Fibroblast of lung (primary cell): ENCODE results near the gene SLC22A23. TPM values are rescaled to one million over a fixed set of nuclear protein-coding genes. Genes with fewer than 3 reads are reported as not detected.

ENCODE experiments used
- DNase-seq, 2 donors: peaks; one replicate each; pipeline versions ENCODE4 v3.0.0 to v3.0.0-alpha.2; 2010; ENCODE audit warnings: low read depth in 2 of 2
- H2AFZ ChIP-seq: 2 replicates; pipeline ENCODE4 v1.5.1; 2012; ENCODE audit warnings: low read length, control low read depth, inconsistent platforms
- H3K27ac ChIP-seq: 2 replicates; pipeline ENCODE4 v1.5.1; 2011; ENCODE audit warnings: low read length, control low read depth; ENCODE audit not compliant: insufficient read depth
- H3K27me3 ChIP-seq: 2 replicates; pipeline ENCODE4 v1.5.1; 2011; ENCODE audit warnings: mild to moderate bottlenecking, low read length; ENCODE audit not compliant: control insufficient read depth, insufficient read depth
- H3K36me3 ChIP-seq: 2 replicates; pipeline ENCODE4 v1.5.1; 2011; ENCODE audit warnings: low read length; ENCODE audit not compliant: control insufficient read depth, insufficient read depth
- H3K4me1 ChIP-seq: 2 replicates; pipeline ENCODE4 v1.5.1; 2011; ENCODE audit warnings: low read length; ENCODE audit not compliant: control insufficient read depth, insufficient read depth; ENCODE audit errors: extremely low read depth
- H3K4me2 ChIP-seq: 2 replicates; pipeline ENCODE4 v1.5.1; 2011; ENCODE audit warnings: low read length, control low read depth; ENCODE audit not compliant: insufficient read depth; ENCODE audit errors: extremely low read depth
- H3K4me3 ChIP-seq, 4 experiments: fragments of 200-600 bp in 1 of 4; sonication (generic) in 1 of 4; replicated peaks in 1 of 4; 2 replicates each; pipeline ENCODE4 v1.5.1; 2011 to 2016; ENCODE audit warnings: low read length in 4 of 4, low read depth in 3 of 4, mild to moderate bottlenecking in 3 of 4, control low read depth in 2 of 4, inconsistent platforms in 1 of 4, mixed read lengths in 1 of 4; ENCODE audit not compliant: insufficient read depth in 1 of 4; ENCODE audit errors: control extremely low read depth in 1 of 4
- H3K79me2 ChIP-seq: 2 replicates; pipeline ENCODE4 v1.5.1; 2012; ENCODE audit warnings: mild to moderate bottlenecking, low read length, inconsistent platforms; ENCODE audit not compliant: control insufficient read depth, insufficient read depth
- H3K9ac ChIP-seq: 2 replicates; pipeline ENCODE4 v1.5.1; 2011; ENCODE audit warnings: mild to moderate bottlenecking, low read length, control low read depth; ENCODE audit not compliant: insufficient read depth
- H3K9me3 ChIP-seq: 2 replicates; pipeline ENCODE4 v1.5.1; 2012; ENCODE audit warnings: low read depth, low read length; ENCODE audit not compliant: control insufficient read depth, insufficient read depth
- H4K20me1 ChIP-seq: 2 replicates; pipeline ENCODE4 v1.5.1; 2011; ENCODE audit warnings: low read length; ENCODE audit not compliant: control insufficient read depth, insufficient read depth; ENCODE audit errors: extremely low read depth
- EZH2 ChIP-seq: IDR thresholded peaks from 2 replicates; pipeline ENCODE4 v1.5.1; 2012; ENCODE audit warnings: low read length, control low read depth, mild to moderate bottlenecking; ENCODE audit errors: missing control alignments
- polyA plus RNA-seq, 2 donors: library from polyadenylated mRNA; depleted of rRNA in 1 of 2; stranded (reverse) in 1 of 2; unstranded in 1 of 2; fragments of >200 nt; gene quantifications; 2 replicates each; pipeline ENCODE4 v1.2.1, GENCODE V29; 2011 to 2012; ENCODE audit warnings: missing spikeins in 1 of 2
- total RNA-seq: library from RNA; depleted of rRNA; stranded (reverse); fragments of >200 nt; gene quantifications from 2 replicates; pipeline ENCODE4 v1.2.1, GENCODE V29; 2014
- TF ChIP-seq, protein P1 (sequence below), 2 donors: IDR thresholded peaks in 1 of 2; conservative IDR thresholded peaks in 1 of 2; 1 replicate in 1 of 2; 2 replicates in 1 of 2; pipeline ENCODE4 v1.5.1; 2011 to 2012; ENCODE audit warnings: low read length in 2 of 2, control low read depth in 1 of 2, inconsistent platforms in 1 of 2, low read depth in 1 of 2, mild to moderate bottlenecking in 1 of 2

The SLC22A23 gene
- total and polyA plus RNA-seq, 2 donors (not counting 1 experiment from before 2014, with no cell fraction given): 0.37 to 3.0 TPM

DNA sequence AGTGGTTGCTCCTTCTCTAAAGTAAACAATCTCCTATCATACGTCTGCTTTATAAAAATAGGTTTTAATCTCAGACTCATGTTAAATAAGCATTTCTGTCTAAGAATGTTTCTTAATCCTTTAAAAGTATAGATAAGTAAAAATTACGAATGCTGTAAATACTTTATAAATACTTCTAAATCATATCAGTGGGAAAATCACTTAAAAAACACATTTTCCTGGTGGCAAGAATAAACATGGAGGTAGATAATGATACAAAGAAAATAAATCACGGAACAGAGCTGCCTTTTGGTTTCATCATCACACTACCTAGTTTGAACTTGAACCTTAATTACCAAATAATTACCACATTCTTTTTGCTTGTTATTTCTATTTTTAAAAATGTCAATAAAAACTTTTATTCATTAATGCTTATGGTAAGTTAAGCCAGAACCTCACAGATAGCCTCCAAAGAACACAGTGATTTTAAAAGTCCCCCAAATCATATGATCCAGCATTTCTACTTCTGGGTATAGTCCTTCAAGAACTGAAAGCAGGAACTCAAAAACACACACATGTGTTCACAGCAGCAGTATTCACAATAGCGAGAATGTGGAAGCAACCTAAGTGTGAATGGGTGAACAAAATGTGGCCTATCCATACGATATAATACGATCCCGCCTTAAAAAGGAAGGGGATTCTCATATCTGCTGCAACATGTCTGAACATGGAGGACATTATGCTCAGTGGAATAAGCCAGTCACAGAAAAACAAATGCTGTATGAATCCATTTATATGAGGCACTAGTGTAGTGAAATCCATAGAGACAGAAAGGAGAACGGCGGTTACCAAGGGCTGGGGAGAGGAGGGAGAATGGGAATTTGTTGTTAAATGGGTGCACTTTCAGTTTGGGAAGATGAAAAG, 72.4 kb downstream of the SLC22A23 start:
- DNase-seq: no peak
- Histone ChIP-seq H3K4me1 (no peaks in the 10 kb centered on the region), H3K9ac (no peak overlapping the region), H2AFZ (no peak overlapping the region), H3K27me3 (no peaks in the 10 kb centered on the region), H4K20me1 (no peaks in the 10 kb centered on the region), H3K4me3 (no peak overlapping the region), H3K79me2 (no peaks in the 10 kb centered on the region), H3K36me3 (no peaks in the 10 kb centered on the region), H3K9me3 (no peaks in the 10 kb centered on the region), H3K4me2 (no peak overlapping the region), H3K27ac (no peak overlapping the region)
- TF ChIP-seq EZH2: no peak

DNA sequence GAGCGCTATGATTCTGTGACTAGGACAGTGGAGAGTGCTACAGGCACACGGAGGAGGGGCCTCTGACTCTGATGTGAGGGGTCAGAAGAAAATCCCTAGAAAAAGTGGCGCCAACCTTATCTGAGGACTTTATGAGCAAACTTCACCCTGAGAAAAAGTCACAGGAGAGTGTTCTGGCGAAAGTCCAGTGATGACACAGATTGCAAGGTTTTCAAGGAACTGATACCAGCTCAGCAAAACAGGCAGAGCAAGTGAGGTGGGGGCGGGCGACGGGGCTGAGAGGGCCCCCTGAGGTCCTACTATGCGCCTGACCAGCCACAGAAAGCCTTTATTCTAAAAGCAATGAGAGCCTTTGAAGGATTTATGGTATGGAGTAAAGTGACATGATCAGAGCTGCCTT, 73.3 kb downstream of the SLC22A23 start:
- no peak overlapping the region for H3K27ac ChIP-seq
- H4K20me1 ChIP-seq: no peaks in the 10 kb centered on the region
- no peak overlapping the region for H2AFZ ChIP-seq
- H3K79me2 ChIP-seq: no peaks in the 10 kb centered on the region
- H3K4me1 ChIP-seq: no peaks in the 10 kb centered on the region
- H3K4me2 ChIP-seq: no peak overlapping the region
- H3K9me3 ChIP-seq: no peaks in the 10 kb centered on the region
- no peak overlapping the region for H3K4me3 ChIP-seq
- TF ChIP-seq, protein P1, sequence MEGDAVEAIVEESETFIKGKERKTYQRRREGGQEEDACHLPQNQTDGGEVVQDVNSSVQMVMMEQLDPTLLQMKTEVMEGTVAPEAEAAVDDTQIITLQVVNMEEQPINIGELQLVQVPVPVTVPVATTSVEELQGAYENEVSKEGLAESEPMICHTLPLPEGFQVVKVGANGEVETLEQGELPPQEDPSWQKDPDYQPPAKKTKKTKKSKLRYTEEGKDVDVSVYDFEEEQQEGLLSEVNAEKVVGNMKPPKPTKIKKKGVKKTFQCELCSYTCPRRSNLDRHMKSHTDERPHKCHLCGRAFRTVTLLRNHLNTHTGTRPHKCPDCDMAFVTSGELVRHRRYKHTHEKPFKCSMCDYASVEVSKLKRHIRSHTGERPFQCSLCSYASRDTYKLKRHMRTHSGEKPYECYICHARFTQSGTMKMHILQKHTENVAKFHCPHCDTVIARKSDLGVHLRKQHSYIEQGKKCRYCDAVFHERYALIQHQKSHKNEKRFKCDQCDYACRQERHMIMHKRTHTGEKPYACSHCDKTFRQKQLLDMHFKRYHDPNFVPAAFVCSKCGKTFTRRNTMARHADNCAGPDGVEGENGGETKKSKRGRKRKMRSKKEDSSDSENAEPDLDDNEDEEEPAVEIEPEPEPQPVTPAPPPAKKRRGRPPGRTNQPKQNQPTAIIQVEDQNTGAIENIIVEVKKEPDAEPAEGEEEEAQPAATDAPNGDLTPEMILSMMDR (conservative IDR thresholded peaks at IDR 0.05 in 1 of 2, IDR thresholded peaks at IDR 0.05 in 1 of 2; ENCODE audit: low read depth in 1 of 2, low read length in 2 of 2): no peak
- no peak for TF ChIP-seq EZH2
- no peak overlapping the region for H3K9ac ChIP-seq
- H3K36me3 ChIP-seq: no peaks in the 10 kb centered on the region
- peak; percentile 41 to 68 for DNase-seq
- no peaks in the 10 kb centered on the region for H3K27me3 ChIP-seq

DNA sequence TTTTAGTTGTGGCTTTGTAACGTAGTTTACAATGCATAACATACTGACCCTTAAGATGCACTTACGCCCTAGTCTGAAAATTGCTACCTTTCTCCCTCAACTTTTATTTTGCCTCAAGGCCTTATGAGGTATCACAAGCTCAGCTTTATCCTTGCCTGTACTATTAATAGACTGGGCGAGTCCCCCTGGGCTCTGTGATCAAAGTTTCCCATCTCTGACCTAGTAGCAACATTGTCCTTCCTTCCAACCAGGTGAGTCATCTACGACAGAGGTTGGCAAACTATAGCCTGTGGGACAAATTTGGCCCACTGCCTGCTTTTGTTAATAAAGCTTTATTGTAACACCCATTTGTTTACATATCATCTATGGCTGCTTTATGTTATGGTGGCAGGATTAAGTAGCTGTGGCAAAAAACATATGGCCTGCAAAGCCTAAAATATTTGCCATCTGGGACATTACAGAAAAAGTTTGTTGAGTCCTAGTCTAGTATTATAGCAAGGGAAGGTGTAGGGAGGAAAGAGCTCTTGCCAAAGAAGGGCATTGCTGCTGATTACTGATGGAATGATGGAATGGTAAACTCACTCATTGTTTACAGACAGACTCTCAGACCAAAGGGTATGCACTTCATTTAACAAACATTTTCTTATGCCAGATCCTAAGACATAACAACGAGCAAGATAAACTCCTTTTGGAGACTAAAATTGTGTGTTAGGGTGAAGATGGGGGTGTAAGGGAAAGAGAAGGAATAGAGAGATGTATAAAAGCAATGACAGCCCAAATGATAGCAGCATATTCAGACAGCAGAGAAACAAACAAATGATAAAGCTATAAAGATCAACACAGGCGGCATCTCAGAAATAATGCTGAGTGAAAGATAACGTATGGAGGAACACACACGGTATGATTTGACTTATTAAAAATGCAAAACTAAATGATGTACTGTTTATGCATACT, 74.2 kb downstream of the SLC22A23 start:
- no peak overlapping the region for H3K4me2 ChIP-seq
- no peaks in the 10 kb centered on the region for H3K36me3 ChIP-seq
- H3K79me2 ChIP-seq: no peaks in the 10 kb centered on the region
- no peaks in the 10 kb centered on the region for H3K27me3 ChIP-seq
- no peaks in the 10 kb centered on the region for H4K20me1 ChIP-seq
- no peaks in the 10 kb centered on the region for H3K4me1 ChIP-seq
- H2AFZ ChIP-seq: no peak overlapping the region
- peak in 1 of 2 donors; percentile 37 for DNase-seq
- TF ChIP-seq, protein P1 (conservative IDR thresholded peaks at IDR 0.05 in 1 of 2, IDR thresholded peaks at IDR 0.05 in 1 of 2; ENCODE audit: low read depth in 1 of 2, low read length in 2 of 2): no peak
- TF ChIP-seq EZH2: no peak
- no peak overlapping the region for H3K27ac ChIP-seq
- no peaks in the 10 kb centered on the region for H3K9me3 ChIP-seq
- H3K4me3 ChIP-seq: no peak overlapping the region
- H3K9ac ChIP-seq: no peak overlapping the region
